GM18861 (cell line): ENCODE results near the gene TUBGCP2.

Source experiments
- ATAC-seq: cut with Tn5 transposase; IDR thresholded peaks from one replicate; pipeline ENCODE4 v1.9.1; 2021; ENCODE audit not compliant: unreplicated experiment

Gene TUBGCP2

DNA sequence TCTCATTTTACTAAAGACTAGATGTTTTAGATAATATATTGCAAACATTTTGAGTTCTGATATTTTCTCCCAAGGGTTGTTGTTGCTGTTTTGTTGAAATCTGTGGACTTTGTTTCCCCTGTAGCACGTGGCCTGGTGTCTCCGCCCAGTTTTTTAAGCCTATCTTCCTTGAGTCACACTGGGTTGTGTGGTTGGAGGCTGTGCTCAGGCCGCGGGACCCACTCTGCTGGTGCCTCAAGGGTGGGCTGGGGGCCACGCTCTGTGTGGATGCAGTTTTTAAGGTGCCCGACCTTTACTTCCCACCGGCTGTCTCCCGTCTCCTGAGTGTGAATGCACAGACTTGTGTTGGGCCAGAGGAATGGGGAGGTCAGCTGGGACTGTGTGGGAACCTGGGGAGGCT, 34.3 kb upstream of the TUBGCP2 start:
- ATAC-seq = no peak

DNA sequence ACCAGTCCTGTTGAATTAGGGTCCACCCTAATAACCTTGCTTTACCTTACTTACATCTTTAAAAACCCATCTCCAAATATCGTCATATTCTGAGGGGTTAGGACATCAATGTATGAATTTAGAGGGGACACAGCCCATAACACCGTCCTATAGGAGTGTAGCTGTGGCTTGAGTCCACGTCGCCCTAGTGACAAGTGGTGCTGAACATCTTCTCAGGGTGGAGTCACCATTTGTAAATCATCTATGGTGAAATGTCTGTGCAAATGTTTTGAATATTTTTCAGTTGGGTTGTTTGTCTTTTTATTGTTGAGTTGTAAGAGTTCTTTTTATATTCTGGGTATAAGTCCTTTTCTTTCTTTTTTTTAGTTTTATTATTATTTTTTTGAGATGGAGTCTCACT, 33.3 kb upstream of the TUBGCP2 start:
- ATAC-seq = no peak

DNA sequence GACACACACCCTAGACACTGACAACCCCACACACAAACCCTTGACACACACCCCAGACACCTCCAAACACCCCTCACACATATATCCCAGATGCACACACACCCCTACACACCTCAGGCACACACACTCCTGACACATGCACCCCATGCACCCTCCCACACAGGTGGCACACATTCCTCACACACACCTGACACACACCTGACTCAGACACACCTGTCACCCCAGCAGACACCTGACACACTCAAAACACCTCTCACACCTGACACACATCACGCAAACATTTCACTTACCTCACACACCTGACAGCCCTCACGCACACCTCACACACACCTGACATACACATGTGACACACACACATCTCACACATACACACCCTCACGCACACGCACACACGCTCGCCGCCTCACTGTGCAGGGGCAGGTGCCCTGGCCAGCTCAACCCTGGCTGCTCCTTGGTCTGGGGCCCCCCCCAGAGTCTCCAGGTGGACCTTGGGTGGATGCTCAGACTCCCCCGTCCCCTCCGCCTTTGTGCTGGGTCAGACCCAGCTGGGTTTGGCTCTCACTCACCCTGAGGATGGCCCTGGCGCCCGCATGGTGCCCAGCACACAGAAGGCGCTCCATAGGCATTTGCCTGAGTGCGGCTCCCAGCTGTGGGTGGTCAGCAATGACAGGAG, 31.2 kb upstream of the TUBGCP2 start:
- no peak for ATAC-seq

DNA sequence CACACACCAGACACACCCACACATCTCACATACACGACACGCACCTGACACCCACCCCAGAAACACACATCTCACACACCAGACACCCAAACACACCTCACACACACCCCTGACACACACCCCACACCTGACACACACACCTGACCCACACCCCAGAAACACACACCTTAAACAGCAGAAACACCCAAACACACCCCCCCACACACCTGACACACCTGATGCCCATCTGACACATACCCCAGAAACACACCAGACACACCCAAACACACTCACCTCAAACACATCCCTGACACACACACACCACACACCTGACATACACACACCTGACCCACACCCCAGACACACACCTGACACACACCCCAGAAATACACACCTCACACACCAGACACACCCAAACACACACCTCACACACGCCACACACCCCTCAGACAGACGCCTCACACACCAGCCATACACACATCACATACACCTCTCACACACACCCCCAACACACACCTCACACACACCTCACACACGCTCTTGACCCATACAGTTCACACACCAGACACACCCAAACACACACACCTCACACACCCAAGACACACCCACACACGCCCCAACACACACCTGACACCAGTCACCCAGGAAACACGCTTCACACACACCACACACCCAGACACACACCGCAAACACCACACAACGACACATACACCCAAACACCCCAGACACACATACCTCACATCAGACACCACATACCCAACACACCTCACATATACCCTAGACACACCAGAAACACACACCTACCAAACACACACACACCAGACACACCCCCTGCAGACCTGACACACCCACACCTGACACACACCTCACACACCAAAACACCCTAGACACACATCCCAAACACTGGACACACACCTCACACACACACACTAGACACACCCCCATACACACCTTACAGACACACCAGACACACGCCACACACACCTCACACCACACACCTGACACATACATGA, 29.7 kb upstream of the TUBGCP2 start:
- no peak for ATAC-seq

- ATAC-seq = no peak
Measured at GRCh38 chr10:133337370-133337725, 28.7 kb upstream of the TUBGCP2 start.

GRCh38 chr10:133336577-133337369, 28.1 kb upstream of the TUBGCP2 start, which contains the start of gene CALY:
Gene CALY, minus strand, starts transcription at chr10:133336896. Its CDS starts 7,907 bp downstream, at chr10:133328989.
- ATAC-seq = no peak

- no peak for ATAC-seq
Measured at GRCh38 chr10:133336118-133336576, 27.5 kb upstream of the TUBGCP2 start.

DNA sequence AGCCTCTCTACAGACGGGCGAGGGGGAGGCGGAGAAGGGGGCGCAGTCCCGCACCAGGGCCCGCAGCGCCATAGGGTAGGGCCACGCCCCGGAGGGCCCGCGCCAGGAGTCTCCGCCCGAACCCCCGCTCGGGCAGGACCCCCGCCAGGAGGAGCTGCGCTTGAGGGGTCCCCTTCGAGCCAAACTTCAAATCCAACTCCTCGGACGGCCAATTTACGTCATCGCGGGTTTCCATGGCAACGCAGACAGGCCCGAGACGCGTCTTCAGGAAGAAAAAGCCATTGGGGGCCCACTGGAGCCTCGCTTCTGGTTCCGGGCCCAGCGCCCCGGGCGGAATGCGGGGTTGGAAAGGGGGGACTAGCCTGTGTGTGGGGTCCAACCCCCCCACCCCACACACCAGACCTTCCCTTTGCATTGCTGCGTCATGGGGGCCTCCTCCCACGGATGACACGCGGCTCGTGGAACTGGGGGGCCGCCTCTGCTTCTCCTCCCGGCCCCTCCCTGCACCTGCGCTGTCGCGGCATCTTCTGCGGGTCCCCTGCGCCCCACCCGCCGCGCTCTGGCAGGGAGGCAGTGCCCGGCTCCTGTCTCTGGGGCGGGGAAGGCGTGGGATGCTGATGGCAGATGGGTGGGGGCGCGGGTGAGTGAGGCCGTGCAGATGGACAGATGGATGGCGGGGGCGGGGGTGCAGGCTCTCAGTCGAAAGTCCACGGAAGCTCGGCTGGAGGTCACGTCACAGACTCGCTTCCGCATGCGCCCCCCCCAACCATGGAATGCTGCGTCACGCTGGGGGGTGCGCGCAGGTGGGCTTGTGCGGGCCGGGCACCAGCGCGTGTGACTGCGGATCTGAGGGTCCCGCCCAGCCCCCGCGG, 26.8 kb upstream of the TUBGCP2 start:
- no peak for ATAC-seq

DNA sequence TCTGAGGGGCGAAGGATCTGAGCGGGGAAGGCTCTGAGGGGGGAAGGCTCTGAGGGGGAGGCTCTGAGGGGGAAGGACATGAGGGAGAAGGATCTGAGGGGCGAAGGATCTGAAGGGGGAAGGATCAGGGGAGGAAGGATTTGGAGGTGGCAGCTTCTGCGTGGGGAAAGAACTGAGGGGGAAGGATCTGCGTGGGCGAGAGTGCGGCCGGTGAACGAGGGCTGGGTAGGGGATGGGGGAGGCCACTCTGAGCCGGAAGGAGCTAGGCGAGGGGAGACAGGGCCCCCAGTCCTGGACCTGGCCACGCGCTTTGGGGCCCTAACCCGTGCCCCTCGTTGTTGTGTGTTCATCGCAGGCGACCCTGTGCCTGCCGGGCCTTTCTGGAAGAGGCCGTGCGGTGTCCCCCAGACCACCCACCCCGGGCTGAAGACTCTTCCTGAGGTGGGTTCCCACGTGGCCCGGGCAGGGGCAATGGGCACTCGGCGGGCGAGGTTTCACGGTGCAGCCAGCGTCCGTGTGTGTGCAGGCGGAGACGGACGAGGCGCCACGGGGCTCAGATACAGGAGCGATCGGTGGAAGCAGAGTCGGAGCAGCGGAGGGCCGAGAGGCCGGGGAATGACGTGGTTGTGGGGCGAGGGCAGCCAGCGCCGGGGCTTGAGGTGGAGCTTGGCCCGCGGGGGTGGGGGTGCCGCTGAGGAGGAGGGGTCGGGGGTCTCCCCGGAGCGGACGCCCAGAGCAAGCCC, 26.0 kb upstream of the TUBGCP2 start:
- ATAC-seq = no peak

- ATAC-seq = no peak
Measured at GRCh38 chr10:133332936-133333699, 24.4 kb upstream of the TUBGCP2 start.

DNA sequence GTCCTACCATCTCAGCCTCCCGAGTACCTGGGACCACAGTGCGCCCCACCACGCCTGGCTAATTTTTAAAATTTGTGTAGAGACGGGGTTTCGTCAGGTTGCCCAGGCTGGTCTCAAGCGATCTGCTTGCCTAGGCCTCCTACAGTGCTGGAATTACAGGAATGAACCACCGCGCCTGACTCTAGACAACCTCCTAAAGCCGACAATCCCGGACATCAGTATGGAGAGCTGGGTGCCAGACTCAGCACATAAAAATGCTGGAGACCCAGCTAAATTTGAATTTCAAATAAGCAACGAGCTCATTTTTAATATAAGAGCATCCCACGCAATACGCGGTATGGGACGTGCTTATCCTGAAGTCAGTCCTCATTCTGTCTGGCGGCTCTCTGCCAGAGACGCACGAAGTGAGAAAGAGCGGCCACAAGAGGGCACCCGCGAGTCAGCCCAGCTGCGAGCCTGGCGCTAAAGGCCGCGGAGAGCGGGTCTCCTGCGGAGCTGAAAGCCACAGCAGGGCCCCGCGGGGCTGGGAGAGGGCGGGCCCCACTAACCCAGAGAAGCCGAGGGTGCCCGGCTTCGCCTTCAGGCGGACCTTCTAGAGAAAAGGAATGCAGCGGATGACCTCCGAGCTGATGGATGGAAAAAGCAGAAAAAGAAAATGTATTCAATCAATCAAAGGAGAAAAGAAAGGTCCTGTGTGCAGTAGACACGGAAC, 21.0 kb upstream of the TUBGCP2 start:
- peak; percentile 82 for ATAC-seq

- ATAC-seq = no peak
Measured at GRCh38 chr10:133328358-133329343, 20.0 kb upstream of the TUBGCP2 start.

GRCh38 chr10:133327651-133328357, 19.1 kb upstream of the TUBGCP2 start:
- no peak for ATAC-seq

DNA sequence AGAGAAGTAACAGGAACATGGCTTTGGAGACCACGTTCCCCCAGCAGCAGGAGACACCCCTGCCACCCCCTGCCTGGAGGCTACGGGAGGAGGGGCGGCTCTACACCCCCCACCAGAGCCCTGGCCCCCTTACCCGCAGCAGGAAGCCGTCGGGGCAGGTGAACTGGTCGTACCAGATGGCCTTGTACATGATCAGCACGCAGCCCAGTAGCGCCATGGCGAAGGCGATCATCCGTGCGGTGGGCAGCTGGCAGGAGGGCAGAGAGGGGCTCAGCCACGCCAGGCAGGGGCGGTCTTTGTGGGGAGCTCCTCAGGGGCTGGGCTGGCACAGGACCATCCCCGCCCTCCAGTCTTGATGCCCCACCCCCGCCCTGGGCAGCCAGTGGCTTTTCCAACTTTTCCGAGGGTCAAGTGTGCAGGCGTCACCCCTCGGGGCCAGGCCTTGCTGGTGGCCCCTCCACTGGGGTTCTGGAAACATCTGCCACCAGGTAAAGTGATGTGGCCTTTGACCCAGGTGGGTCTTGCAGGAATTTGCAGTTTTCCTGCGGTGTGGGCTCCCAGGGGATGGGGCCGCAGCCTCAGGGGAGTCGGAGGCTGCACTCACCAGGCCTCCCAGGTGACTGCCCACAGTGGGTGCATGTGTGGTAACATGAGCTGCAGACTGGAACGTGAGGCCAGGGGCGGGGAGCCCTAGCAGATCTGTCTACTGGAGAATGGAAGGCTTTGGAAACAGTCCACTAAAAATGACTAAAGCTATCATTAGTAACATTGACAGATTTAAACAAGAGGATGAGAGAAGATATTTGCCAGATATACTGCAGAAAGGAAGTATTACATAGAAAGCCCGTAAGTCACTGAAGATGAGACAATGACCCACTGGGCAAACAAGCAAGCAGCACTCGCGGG, 18.3 kb upstream of the TUBGCP2 start:
- ATAC-seq = no peak

- no peak for ATAC-seq
Measured at GRCh38 chr10:133326223-133326551, 17.5 kb upstream of the TUBGCP2 start.
